Putamen (tissue), 1 donor: ENCODE measurements around the gene FAM222A.

Experiments
- DNase-seq: peaks from one replicate; pipeline ENCODE4 v3.0.0-alpha.2; 2016; ENCODE audit warnings: low spot score

FAM222A gene

DNA sequence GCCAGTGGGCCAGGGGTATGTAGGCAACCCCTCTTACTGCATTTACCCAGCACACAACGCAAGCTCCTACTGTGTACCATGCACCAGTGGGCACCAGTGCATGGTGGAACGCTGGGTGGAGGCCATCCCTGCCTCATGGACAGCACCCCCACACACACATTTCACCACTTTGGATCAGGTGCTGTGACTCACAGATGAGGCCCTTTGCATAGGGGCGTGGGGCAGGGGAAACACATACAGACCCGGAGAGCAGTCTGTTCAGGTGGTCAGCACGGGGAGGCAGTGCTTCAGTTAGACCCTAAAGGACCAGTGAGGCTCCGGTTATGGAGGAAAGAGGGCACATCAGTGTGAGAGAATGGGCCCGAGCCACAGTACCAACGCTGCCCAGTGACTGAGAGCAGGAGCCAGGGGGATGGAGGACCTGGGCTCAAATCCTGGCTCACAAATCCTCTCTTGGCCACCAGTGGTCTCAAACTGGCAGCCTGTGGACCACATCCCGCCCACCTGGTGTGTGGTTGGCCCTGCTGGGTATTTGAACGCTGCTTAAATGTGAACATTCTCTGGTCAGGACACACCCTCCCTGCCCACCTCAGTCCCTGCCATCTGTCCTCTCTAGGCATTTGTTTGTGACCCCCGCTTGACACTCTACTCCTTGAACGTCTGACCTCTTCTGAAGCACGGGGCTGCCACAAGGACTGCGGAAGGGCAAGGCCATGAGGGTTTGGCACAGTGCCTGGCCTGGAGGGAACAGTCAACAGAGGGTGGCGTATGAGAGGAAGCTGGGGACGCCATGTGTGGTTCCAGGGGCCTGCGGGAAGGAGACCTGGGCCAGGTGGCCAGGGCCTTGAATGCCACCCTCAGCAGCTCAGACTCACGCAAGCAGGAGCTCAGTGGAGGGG lies 46.7 kb downstream of the FAM222A start:
- no peak for DNase-seq

DNA sequence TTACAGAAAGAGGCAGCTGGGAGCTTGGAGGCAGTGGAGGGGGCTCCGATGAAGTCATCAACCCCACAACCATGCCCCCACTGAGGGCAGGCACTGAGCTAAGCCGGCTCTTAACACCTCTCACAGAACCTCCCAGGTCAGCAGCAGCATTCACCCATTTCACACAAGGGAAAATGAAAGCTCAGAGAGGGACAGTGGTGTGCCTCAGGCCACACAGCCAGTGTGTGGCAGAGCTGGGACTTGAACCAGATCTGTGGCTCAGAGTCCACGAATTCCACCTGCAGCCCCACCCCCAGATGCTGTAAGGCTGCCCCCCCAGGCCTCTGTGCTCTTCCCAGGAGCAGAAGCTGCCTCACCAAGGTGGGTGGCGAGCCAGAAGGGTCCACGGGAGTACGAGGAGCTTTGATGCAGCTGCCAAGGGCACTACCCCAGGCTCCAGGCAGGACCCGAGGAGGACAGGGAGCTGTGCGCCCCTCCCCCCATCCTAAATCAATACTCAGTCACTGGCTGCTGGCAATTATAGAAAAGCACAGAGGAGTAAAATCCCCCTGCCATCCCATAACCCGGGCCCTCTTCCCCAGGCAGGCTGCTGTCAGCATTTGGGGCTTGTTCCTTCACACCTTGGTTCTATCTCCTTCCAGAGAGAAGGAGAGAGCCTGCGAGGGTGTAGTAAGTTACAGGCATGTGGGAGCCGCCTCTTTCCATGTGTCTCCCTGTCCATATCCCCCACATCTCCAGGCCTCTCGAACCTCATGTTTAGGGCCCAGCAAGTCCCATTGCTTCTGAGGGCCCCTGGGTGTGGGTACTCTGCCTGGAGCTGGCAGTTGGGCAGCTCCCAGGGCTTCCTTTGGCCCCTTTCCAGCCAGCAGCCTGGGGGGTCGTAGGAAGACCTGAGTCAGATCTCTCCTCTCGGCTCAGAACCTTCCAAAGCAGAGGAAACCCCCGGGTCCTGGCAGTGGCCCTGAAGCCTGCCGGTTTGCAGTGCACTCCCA lies 47.6 kb downstream of the FAM222A start:
- no peak for DNase-seq

DNA sequence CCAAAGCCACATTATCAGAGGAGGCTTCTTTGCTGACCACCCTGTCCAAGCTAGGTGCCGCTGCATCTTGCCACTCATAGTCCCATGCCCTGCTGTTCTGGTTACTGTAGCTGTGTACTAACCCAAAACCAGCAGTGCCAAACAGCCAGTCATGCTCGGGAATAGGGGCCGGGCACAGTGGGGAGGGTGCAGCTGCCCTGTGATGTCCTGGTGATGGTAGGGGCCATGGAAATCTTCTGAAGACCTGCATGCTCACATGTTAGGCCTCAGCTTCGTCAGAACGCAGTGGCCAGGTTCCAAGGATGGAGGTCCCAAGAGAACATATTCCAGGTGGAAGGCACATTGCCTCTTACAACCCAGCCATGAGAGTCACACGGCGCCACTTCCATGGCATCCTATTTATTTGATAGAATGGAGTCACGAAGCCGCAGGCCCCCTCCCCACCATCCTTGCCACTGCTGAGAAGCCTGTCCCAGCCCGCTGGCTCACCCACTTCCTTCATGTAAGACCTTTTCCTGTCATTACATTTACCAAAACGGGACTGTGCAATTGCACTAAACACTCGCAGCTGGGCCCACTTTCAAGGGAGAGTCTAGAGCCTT lies 48.5 kb downstream of the FAM222A start:
- DNase-seq: no peak

DNA sequence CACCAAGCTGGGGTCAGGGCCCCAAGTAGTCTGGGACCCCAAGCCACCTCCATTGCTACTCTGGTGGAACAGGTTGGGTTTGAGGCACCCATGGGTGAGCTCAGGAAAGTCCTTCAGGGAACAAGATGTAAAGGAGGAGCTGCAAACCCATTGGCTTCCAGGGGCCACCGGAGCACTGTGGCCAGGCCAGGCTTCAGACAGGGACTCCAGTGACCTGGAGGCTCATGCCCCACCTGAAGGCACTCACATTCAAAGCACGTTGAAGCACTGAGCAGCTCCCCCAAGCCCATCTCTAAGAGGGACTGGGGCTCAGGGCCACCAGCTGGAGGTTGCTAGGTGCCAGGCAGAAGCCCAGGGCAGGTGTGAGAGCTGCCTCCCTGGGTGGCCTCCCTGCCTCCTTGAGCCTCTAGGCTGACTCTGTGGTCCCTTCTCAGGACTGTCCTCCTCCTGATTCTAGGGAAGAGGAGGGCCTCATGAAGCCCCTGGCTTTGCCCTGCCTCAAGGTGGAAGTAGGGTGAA lies 49.1 kb downstream of the FAM222A start:
- DNase-seq: no peak

DNA sequence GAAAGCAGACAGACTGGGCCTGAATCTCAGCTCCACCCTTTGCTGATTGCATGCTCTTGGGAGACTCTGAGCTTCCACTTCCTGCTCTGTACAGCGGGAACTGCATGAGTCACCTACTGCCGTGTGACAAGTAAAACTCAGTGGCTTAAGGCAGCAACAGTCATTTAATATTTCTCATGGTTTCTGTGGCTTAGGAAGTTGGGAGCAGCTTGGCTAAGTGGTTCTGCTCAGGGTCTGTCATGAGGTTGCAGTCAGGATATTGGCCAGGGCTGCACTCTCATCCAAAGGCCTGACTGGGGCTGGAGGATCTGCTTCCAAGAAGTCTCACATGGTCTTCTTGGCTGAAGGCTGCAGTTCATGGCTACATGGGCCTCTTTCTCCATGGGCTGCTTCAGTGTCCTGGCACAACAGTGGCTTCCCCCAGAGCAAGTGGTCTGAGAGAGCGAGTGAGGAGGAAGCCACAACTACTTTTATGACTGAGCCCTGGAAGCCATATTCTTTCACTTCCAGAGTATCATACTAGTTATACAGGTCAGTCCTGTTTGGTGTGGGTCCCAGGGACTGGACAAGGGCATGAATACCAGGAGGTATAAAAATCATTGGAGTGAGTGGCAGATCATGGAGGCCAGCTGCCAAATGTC lies 49.7 kb downstream of the FAM222A start:
- no peak for DNase-seq

DNA sequence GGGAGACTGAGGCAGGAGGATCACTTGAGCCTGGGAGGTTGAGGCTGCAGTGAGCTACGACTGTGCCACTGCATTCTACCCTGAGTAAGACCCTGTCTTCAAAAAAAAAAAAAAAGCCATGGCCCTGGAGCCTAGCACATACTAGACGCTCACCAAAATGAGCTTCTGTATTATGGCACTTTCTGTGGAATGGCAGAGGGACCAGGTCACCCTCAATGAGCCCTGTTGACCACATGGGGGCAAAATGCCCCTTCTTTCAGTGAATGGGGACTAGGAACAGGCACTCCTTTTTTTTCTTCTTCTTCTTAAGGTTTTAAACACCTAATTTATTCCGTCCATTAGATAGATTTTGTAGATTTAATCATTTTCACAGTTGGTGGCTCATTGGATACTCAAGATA lies 50.5 kb downstream of the FAM222A start:
- no peak for DNase-seq

DNA sequence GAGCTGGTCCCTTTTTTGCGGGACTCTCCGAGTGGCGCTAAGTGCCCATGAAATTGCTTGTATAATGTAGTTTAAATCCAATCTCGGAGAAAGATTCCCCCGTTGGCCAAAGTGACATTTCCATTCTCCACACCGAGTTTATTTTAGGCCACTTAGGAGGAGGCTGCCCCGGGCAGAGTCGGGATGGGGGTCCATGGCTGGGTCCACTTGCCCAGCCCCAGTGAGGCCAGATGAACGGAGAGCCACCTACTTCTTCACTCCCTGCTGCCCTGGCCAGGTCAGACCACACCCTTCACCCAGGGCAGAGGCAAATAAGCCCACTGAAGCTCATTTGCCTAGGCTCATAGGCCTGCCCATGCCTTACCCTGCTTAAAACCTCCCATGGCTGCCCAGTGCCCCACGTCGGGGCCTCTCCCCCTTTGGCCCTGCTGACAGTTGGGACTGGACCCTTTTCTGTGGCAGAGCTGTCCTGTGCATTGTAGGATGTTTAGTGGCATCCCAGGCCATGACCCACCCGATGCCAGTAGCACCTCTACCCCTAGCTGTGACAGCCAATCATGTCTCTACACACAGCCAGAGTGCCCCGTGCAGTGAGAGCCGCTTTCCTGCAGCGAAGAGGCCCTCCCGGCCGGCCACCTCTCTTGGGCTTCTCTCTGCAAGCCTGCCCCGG lies 51.3 kb downstream of the FAM222A start:
- DNase-seq: no peak

DNA sequence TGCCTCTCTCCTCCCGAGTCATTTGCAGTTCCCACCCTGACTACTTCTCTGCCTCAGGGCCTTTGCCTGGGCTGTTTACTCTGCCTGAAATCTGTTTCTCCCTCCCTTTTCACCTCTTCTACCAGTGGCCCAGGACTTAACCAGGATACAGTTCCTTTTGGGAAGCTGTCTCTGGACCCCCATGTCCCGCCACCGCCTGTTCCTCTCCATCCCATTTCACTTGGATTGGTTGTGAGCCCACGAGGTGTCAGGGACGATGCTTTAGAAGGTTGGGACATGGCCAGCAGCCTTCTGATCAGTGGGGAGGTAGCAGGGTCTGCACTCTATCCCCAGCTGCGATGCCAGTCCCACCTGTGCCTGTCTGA lies 51.8 kb downstream of the FAM222A start:
- DNase-seq: no peak

DNA sequence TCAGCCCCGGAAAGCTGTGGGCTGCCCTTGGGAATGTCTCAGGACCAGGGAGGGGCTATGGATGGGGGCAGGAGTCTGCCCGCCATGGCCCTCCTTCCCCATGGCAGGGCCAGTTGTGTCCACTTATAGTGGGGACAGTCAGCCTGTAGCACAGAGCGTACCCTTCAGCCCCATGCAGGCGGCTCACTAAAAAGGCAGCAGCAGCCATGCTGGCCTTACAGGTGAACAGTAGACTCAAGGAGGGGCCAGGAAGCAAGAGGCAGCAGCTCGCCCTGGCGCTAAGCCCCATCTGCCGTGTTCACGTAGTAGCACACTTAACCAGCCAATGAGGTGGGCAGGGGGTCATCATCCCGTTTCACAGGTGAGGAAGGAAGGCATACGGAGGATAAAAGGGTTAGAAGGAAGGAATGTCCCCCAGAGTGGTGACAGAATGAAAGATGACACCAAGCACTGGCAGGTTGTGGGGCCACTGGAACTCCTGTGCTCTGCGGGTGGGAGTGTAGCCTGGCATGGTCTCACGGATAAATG lies 52.7 kb downstream of the FAM222A start:
- DNase-seq: no peak

DNA sequence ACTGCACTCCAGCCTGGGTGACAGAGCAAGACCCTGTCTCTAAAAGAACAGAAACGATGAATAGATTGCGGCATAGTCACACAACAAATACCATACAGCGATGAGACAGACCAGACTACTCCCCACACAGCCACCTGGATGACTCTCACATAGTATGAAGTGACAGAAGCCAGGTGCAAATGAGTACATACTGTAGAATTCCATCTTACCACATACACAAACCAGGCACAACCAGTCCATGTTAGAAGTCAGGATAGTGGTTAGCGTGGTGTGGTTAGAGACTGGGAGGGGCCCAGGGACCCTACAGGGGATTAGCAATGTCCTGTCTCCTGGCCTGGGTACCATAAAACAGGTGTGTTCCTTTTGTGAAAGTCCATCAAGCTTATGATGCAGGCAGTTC lies 53.8 kb downstream of the FAM222A start:
- DNase-seq: no peak

DNA sequence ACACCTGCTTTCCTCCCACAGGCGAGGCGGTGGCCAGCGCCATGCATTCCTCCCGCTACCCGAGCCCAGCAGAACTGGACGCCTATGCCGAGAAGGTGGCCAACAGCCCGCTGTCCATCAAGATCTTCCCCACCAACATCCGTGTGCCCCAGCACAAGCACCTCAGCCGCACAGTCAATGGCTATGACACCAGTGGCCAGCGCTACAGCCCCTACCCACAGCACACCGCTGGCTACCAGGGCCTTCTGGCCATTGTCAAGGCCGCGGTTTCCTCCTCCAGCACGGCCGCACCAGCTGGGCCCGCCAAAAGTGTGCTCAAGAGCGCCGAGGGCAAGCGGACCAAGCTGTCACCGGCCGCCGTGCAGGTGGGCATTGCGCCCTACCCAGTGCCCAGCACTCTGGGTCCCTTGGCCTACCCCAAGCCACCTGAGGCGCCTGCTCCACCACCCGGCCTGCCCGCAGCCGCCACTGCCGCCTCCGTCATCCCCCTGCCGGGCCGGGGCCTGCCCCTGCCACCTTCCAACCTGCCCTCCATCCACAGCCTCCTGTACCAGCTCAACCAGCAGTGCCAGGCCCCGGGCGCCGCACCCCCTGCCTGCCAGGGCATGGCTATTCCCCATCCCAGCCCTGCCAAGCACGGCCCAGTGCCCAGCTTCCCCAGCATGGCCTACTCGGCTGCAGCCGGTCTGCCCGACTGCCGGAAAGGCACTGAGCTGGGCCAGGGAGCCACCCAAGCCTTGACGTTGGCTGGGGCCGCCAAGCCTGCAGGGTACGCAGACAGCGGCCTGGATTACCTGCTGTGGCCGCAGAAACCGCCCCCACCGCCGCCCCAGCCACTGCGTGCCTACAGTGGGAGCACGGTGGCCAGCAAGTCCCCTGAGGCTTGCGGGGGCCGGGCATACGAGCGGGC lies 54.6 kb downstream of the FAM222A start:
- DNase-seq: no peak

DNA sequence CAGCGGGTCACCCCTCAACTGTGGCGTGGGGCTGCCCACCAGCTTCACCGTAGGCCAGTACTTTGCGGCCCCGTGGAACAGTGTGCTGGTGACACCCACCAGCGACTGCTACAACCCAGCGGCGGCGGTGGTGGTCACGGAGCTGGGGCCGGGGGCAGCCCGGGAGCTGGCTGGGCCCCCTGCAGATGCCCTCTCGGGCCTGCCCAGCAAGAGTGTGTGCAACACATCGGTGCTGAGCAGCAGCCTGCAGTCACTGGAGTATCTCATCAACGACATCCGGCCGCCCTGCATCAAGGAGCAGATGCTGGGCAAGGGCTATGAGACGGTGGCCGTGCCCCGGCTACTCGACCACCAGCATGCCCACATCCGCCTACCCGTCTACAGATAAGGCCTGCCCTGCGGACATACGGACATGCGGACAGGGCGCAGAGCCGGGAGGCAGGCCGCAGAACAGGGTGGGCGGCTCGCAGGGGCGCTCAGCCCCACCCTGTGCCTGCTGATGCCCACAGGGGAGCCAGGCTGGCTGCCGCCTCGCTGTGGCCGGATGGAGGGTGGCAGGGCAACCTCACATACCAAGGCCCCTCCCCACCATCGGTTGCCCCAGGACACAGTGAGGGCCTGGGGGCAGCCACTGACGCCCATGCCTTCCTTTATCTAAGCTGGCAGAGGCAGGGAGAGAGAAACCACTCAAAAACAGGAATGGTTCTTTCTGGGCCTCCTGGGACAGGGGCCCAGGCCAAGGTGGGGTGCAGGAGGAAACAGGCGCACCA lies 55.5 kb downstream of the FAM222A start:
- DNase-seq: no peak

DNA sequence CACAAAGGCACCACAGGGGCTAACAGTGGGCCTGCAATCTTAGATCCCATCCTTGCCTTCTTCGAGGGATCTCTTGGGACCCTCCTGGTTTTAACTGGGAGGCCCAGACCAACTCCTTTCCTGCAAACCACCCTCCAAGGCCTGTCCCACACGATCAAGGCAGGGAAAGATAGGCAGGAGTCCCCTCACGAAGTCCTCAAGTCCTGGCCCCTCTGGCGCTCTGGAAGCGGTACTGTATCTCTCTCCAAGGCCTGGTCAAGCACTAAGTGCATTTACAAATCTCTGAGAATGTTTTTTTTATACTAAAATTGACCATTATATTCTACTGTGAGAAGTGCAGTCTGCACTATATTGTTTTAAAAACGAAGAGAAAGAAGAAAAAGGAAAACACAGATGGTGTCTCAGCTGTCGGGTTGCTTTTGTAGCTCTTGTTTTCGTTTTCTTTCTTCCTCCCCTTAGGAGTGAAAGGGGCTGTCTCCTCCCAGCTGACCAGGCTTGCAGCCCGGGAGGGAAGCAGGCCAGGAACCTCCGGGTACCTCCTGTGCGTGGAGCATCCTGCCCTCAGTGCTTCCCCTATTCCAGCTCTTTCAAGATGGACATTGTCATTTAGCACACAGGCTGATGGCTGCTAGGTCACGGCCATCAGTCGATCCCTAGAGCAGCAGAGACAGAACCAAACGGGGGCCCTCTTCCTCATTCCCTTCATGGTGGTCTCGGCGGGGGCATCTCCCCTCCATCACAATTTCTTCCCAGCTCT lies 56.7 kb downstream of the FAM222A start:
- peak; percentile 44 for DNase-seq

DNA sequence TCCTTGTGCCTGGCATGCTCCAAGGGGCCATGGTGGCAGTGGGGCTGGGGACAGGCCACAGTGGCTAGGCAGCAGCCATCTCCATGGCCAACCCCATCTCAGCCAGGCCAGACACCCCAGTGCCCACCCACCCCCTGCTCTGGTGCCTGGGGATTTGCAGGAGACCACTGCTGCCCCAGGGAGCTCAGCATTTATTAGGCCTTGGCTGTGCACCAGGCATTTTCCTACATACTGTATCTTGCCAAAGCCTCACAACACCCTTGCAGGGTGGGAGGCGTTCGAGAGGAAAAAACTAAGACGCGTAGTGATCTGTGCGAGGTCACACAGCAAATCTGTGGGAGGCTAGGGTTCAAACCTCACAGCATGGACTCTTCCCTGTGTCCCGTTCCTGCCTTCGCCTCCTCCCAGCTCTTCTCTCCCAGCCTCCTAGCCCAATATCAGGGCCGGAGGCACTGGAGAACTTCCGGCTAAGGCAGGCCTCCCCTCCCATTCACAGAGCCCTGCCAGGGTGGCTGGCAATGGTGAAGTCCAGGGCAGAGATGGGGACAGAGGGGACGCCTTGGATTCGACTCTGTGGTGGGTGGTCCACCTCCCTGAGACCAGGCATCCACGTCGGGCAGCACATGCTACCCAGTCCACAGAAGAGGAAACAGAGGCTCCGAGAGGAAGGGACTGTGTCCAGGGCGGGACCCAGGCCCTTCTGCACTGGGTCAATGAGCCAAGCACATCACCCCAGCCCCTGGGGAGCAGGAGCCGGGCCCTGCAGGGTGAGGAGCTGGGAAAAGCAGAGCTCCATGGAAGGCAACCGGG lies 57.4 kb downstream of the FAM222A start:
- no peak for DNase-seq

DNA sequence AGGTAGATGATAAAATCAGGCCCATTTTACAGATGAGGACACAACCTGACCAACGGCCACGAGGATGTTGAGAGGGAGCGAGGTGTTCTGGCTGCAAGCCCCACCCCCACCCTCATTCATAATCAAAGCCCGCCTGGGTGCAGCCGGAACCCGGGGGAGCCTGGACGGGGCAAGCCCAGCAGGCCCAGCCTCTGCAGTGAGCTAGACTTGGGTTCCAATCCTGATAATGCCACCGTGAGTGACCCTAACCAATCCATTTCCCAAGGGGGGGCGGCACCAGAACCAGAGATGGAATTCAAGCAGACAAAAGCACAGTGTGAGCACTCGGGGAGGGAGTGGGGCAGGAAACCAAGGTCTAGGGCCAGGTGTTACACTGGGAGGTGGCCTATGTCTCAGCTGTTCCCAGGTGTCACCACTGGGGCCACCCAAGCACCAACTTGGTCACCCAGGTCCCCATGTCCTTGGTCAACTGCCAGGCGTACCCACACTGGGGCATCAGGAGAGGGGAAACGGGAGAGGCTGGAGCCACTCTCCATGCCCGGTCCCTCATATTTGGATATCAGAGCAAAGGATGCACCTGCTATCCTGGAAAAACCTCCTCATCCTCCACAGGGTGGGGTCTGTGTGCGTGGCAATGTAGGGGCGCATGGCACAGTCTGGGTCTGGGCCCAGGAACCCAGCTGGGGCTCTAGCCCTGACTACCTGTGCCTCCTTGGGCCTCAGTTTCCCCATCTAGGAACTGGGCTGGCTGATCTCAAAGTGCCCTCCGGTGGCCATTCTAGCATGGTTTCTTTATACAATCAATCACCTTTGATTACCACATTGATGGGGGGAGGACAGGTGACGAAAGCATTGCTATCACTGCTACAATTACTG lies 58.4 kb downstream of the FAM222A start:
- no peak for DNase-seq

DNA sequence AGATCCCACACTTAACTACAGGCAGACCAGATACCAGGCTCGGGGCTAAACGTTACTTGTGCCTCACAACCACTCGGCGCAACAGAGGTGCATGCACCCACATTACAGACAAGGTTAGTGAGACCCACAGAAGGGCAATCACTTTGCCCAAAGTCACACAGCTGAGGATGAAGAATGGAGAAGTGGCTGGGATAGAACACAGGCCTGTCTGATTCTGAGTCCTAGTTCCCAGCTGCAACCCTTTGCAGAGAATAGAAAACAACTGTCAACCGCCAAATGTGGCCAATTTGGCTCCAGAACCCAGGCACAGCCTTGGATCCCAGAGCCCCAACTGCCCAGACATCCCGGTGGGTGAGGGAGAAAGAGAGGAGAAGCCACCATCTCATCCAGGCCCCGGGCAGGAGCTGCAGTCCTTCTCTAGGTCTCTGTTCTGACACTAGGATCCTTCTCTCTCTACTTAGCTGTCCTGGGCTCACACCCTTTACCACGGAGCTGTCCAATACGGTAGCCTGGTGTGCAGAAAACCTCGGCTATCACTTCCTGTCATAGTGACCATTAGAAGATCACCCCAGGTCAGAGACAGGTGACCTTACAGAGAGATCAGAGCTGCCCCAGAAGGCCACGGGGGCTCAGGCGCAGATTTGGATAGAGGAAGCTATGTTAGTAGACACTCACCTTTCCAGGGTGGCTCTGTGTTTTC lies 59.1 kb downstream of the FAM222A start:
- DNase-seq: peak; percentile 63
